B cell (primary cell): Measurements from ENCODE around the gene TCF12. TPM values are rescaled to one million over a fixed set of nuclear protein-coding genes. Genes with fewer than 3 reads are reported as not detected.

ENCODE experiments used
- ATAC-seq: fragments of 200-7000 bp; cut with Tn5 transposase; one replicate; pipeline ENCODE4 v1.10.0; 2021; ENCODE audit warnings: low read depth, mild to moderate bottlenecking, moderate number of reproducible peaks, moderate library complexity
- CTCF ChIA-PET: fragments of 350-600 bp; sonication (Branson Sonifier 250); formaldehyde crosslinking; loops from one replicate; lab custom pipeline; 2021; ENCODE audit warnings: antibody characterized with exemption, inconsistent platforms; lab: Charles Lee
- POLR2A ChIA-PET: fragments of 350-600 bp; sonication (Branson Sonifier 250); formaldehyde crosslinking; loops from one replicate; lab custom pipeline; 2021; ENCODE audit warnings: antibody characterized with exemption; lab: Charles Lee
- DNase-seq: peaks from one replicate; pipeline ENCODE4 v3.0.0; 2013
- H2AFZ ChIP-seq: 2 replicates; pipeline ENCODE4 v1.6.1; 2012; ENCODE audit warnings: mild to moderate bottlenecking, low read depth, low read length; ENCODE audit not compliant: insufficient read depth, poor library complexity, severe bottlenecking
- H3K27ac ChIP-seq, 2 donors: 1 replicate in 1 of 2; 2 replicates in 1 of 2; pipeline ENCODE4 v1.5.1; 2012 to 2013; ENCODE audit warnings: low read length in 2 of 2, mild to moderate bottlenecking in 2 of 2, moderate library complexity in 1 of 2
- H3K27me3 ChIP-seq, 4 experiments: fragments of 200-600 bp in 1 of 4; sonication (generic) in 1 of 4; replicated peaks in 1 of 4; 1 replicate in 2 of 4; 2 replicates in 2 of 4; pipeline versions ENCODE4 v1.6.1 to v1.7.0; 2013 to 2016; ENCODE audit warnings: low read length in 3 of 4, mild to moderate bottlenecking in 2 of 4, mixed read lengths in 1 of 4, moderate library complexity in 1 of 4; ENCODE audit not compliant: insufficient read depth in 4 of 4, control insufficient read depth in 3 of 4; ENCODE audit errors: control extremely low read depth in 1 of 4
- H3K36me3 ChIP-seq, 2 experiments: replicated peaks in 1 of 2; 1 replicate in 1 of 2; 2 replicates in 1 of 2; pipeline versions ENCODE4 v1.6.1 to v1.7.1; 2013; ENCODE audit warnings: low read length in 1 of 2; ENCODE audit not compliant: insufficient read depth in 2 of 2, control insufficient read depth in 1 of 2; ENCODE audit errors: control extremely low read depth in 1 of 2, extremely low read depth in 1 of 2
- H3K4me1 ChIP-seq, 2 donors: fragments of 200-600 bp in 1 of 2; sonication (generic) in 1 of 2; 1 replicate in 1 of 2; 2 replicates in 1 of 2; pipeline versions ENCODE4 v1.5.1 to v1.6.1; 2013 to 2017; ENCODE audit warnings: low read length in 2 of 2; ENCODE audit not compliant: control insufficient read depth in 2 of 2, insufficient read depth in 2 of 2
- H3K4me2 ChIP-seq: replicated peaks from 2 replicates; pipeline ENCODE3; 2012; ENCODE audit warnings: mild to moderate bottlenecking, low read depth, low read length; ENCODE audit not compliant: poor library complexity, severe bottlenecking
- H3K4me3 ChIP-seq, 5 experiments: fragments of 200-600 bp in 1 of 5; sonication (generic) in 1 of 5; 1 replicate in 3 of 5; 2 replicates in 2 of 5; pipeline versions ENCODE4 v1.5.1 to v1.7.0; 2011 to 2016; ENCODE audit warnings: low read length in 4 of 5, mild to moderate bottlenecking in 4 of 5, low read depth in 2 of 5, control low read depth in 1 of 5, moderate library complexity in 1 of 5; ENCODE audit not compliant: insufficient read depth in 1 of 5; ENCODE audit errors: control extremely low read depth in 1 of 5, extremely low read depth in 1 of 5
- H3K79me2 ChIP-seq: fragments of 200-600 bp; sonication (generic); one replicate; pipeline ENCODE4 v1.6.0; 2016; ENCODE audit warnings: low read length; ENCODE audit not compliant: control insufficient read depth, insufficient read depth
- H3K9ac ChIP-seq: fragments of 200-600 bp; sonication (generic); 2 replicates; pipeline ENCODE4 v1.6.1; 2017; ENCODE audit warnings: mild to moderate bottlenecking, low read length, moderate library complexity
- H3K9me3 ChIP-seq, 3 donors: one replicate each; pipeline versions ENCODE4 v1.6.1 to v1.7.1; 2013; ENCODE audit warnings: low read length in 2 of 3; ENCODE audit not compliant: control insufficient read depth in 2 of 3, insufficient read depth in 1 of 3; ENCODE audit errors: control extremely low read depth in 1 of 3
- H4K20me1 ChIP-seq: 2 replicates; pipeline ENCODE4 v1.6.0; 2012; ENCODE audit warnings: mild to moderate bottlenecking, low read length; ENCODE audit not compliant: insufficient read depth, control insufficient read depth, poor library complexity, severe bottlenecking
- H3K27ac Mint-ChIP-seq: one replicate; pipeline ENCODE4 v1.8.0; 2021; ENCODE audit warnings: mixed read lengths
- H3K27me3 Mint-ChIP-seq: one replicate; pipeline ENCODE4 v1.8.0; 2021; ENCODE audit warnings: mixed read lengths
- H3K4me1 Mint-ChIP-seq: one replicate; pipeline ENCODE4 v1.8.0; 2021; ENCODE audit warnings: mixed read lengths
- H3K4me3 Mint-ChIP-seq: one replicate; pipeline ENCODE4 v1.8.0; 2021; ENCODE audit warnings: mixed read lengths
- H3K9me3 Mint-ChIP-seq: one replicate; pipeline ENCODE4 v1.8.0; 2022; ENCODE audit warnings: mixed read lengths; ENCODE audit not compliant: insufficient read depth
- CTCF ChIP-seq: fragments of 200-600 bp; IDR thresholded peaks from one replicate; pipeline ENCODE4 v1.8.0; 2022; ENCODE audit warnings: antibody characterized with exemption, mild to moderate bottlenecking
- EZH2 ChIP-seq: IDR thresholded peaks from 2 replicates; pipeline ENCODE4 v1.6.1; 2012; ENCODE audit warnings: borderline replicate concordance, low read depth, mild to moderate bottlenecking, moderate library complexity, low read length; ENCODE audit not compliant: insufficient read depth, poor library complexity, severe bottlenecking
- WGBS: methylation state at CpG from one replicate; pipeline ENCODE4 v1.1.5; 2013; ENCODE audit warnings: missing lambda C conversion rate; ENCODE audit not compliant: insufficient coverage; 5-methylcytosine and 5-hydroxymethylcytosine counted together
- intact Hi-C: fragments of 100-400 bp; cut with micrococcal nuclease; formaldehyde crosslinking; loops from one replicate; pipeline ENCODE4 v1.10.0; 2022
- polyA plus RNA-seq: library from polyadenylated mRNA; depleted of rRNA; stranded (reverse); fragments of >200 nt; gene quantifications from 2 replicates; pipeline ENCODE4 v1.2.3, GENCODE V29; 2012
- total RNA-seq, 2 donors: library from RNA; stranded (reverse); fragments of 120-200 nt in 1 of 2; gene quantifications; 1 replicate in 1 of 2; 2 replicates in 1 of 2; pipeline versions ENCODE4 v1.2.3 to v1.2.4, GENCODE V29; 2013 to 2022

Gene TCF12
- total and polyA plus RNA-seq, 2 donors (not counting 1 experiment from before 2014, with no cell fraction given), result 27.1 to 131 TPM

GRCh38 chr15:57314221-57314620 is 395.8 kb downstream of the TCF12 start:
- Histone ChIP-seq H3K79me2 (peaks cover 48% of the 10 kb centered on the region), H2AFZ (no peak overlapping the region), H3K27me3 (no peaks in the 10 kb centered on the region), H3K4me3 (no peak overlapping the region), H3K4me2 (no peak overlapping the region), H3K4me1 (peaks cover 0 to 3% of the 10 kb centered on the region in 2 donors), H3K36me3 (no peaks in the 10 kb centered on the region), H3K9me3 (peaks cover 0 to 9% (median 0%) of the 10 kb centered on the region in 3 donors), H4K20me1 (peaks cover 20% of the 10 kb centered on the region), H3K27ac (no peak overlapping the region), H3K9ac (no peak overlapping the region)
- DNase-seq (no peak), ATAC-seq (no peak)
- ChIA-PET POLR2A (no interaction called here), CTCF (interaction anchor here (0.9 to 14.9 kb wide), 4 partner anchors 8 to 213 kb away, joined by 3 to 323 read pairs (median 4); no protein-coding TSS in a partner anchor)
- no peaks in the 10 kb centered on the region for H3K27me3 Mint-ChIP-seq
- WGBS, result no CpG with 5 or more reads among the region's 3 CpGs
- H3K4me1 Mint-ChIP-seq, result peaks cover 8% of the 10 kb centered on the region
- H3K27ac Mint-ChIP-seq, result peak overlapping the region; percentile 65
- H3K4me3 Mint-ChIP-seq, result no peak overlapping the region
- intact Hi-C loops, result no loop called here
- no peaks in the 10 kb centered on the region for H3K9me3 Mint-ChIP-seq
- TF ChIP-seq CTCF (no peak), EZH2 (no peak)

GRCh38 chr15:57316451-57316850 is 398.0 kb downstream of the TCF12 start:
- H3K27ac ChIP-seq, result no peak overlapping the region
- CTCF ChIA-PET, result no interaction called here
- peaks cover 57% of the 10 kb centered on the region for H3K79me2 ChIP-seq
- peaks cover 0 to 11% (median 0%) of the 10 kb centered on the region in 3 donors for H3K9me3 ChIP-seq
- H3K27me3 Mint-ChIP-seq, result no peaks in the 10 kb centered on the region
- POLR2A ChIA-PET, result no interaction called here
- no peak overlapping the region for H3K4me3 Mint-ChIP-seq
- no peaks in the 10 kb centered on the region for H3K36me3 ChIP-seq
- no peak overlapping the region for H3K4me3 ChIP-seq
- no peak for DNase-seq
- H3K27me3 ChIP-seq, result no peaks in the 10 kb centered on the region
- H3K4me2 ChIP-seq, result no peak overlapping the region
- no peaks in the 10 kb centered on the region for H3K9me3 Mint-ChIP-seq
- peaks cover 12% of the 10 kb centered on the region for H3K4me1 Mint-ChIP-seq
- no peak for ATAC-seq
- H3K4me1 ChIP-seq, result peaks cover 8 to 12% of the 10 kb centered on the region in 2 donors
- no peak overlapping the region for H2AFZ ChIP-seq
- WGBS, result 69% methylated on average over 4 of the region's 4 CpGs
- intact Hi-C loops, result no loop called here
- H3K27ac Mint-ChIP-seq, result no peak overlapping the region
- H3K9ac ChIP-seq, result no peak overlapping the region
- no peak for TF ChIP-seq EZH2
- no peak for TF ChIP-seq CTCF
- no peaks in the 10 kb centered on the region for H4K20me1 ChIP-seq
